NB4 (cell line): Measurements from ENCODE around the gene SCLY.

Experiments
- CTCF ChIP-seq: IDR thresholded peaks from one replicate; pipeline ENCODE4 v1.5.1; 2012; ENCODE audit warnings: low read depth, low read length
- MAX ChIP-seq: IDR thresholded peaks from 2 replicates; pipeline ENCODE4 v1.6.1; 2011; ENCODE audit warnings: low read depth, low read length
- POLR2A ChIP-seq: IDR thresholded peaks from 2 replicates; pipeline ENCODE4 v1.6.1; 2011; ENCODE audit warnings: mild to moderate bottlenecking; ENCODE audit not compliant: insufficient read length; ENCODE audit errors: extremely low read depth

- TF ChIP-seq CTCF (no peak), MAX (no peak), POLR2A (no peak)
These were observed 32.7 kb downstream of the SCLY start for GRCh38 chr2:238093181-238094140.
